Chondrocyte (in vitro differentiated cells): ENCODE measurements around the gene NR6A1. TPM values are rescaled to one million over a fixed set of nuclear protein-coding genes. Genes with fewer than 3 reads are reported as not detected.

Experiments
- DNase-seq: peaks from one replicate; pipeline ENCODE4 v3.0.0; 2021; ENCODE audit warnings: mixed read lengths, low spot score
- H3K27ac Mint-ChIP-seq: one replicate; pipeline ENCODE4 v1.8.0; 2021; ENCODE audit warnings: mild to moderate bottlenecking, moderate library complexity, mixed read lengths; ENCODE audit not compliant: unreplicated experiment
- H3K27me3 Mint-ChIP-seq: 2 replicates; pipeline ENCODE4 v1.8.0; 2021; ENCODE audit warnings: low read depth, mixed read lengths
- H3K36me3 Mint-ChIP-seq: 2 replicates; pipeline ENCODE4 v1.8.0; 2021; ENCODE audit warnings: low read depth, mixed read lengths
- H3K4me1 Mint-ChIP-seq: 2 replicates; pipeline ENCODE4 v1.8.0; 2021; ENCODE audit warnings: low read depth, mild to moderate bottlenecking, mixed read lengths
- H3K4me3 Mint-ChIP-seq: one replicate; pipeline ENCODE4 v1.8.0; 2021; ENCODE audit warnings: mild to moderate bottlenecking, moderate library complexity, mixed read lengths; ENCODE audit not compliant: unreplicated experiment
- H3K9me3 Mint-ChIP-seq: 2 replicates; pipeline ENCODE4 v1.8.0; 2021; ENCODE audit warnings: low read depth, mixed read lengths
- CTCF ChIP-seq: fragments of 200-600 bp; sonication (generic); IDR thresholded peaks from 2 replicates; pipeline ENCODE4 v1.5.0; 2021; ENCODE audit warnings: antibody characterized with exemption, mild to moderate bottlenecking, moderate library complexity
- long read RNA-seq: library from polyadenylated mRNA; stranded (forward); transcript quantifications from one replicate; pipeline ENCODE4 v2.0.0, GENCODE V29; 2021
- total RNA-seq: library from RNA; stranded (reverse); gene quantifications from 3 replicates; pipeline ENCODE4 v1.2.1, GENCODE V29; 2021

The NR6A1 gene
- 0.39 to 0.77 TPM (median 0.56 TPM) in 3 replicates for total RNA-seq
- long read RNA-seq = 0 reads

GRCh38 chr9:124771021-124771866 is at the start of gene NR6A1:
NR6A1 (minus strand) TSS chr9:124771311.
- peak within 1 kb of the TSS; percentile 96 for H3K27ac Mint-ChIP-seq
- no peaks in the 10 kb centered on the region for H3K9me3 Mint-ChIP-seq

GRCh38 chr9:124818431-124819281 is 47.5 kb upstream of the NR6A1 start:
- Mint-ChIP-seq H3K4me1 (peaks cover 23% of the 10 kb centered on the region), H3K27me3 (no peaks in the 10 kb centered on the region), H3K36me3 (no peaks in the 10 kb centered on the region), H3K9me3 (no peaks in the 10 kb centered on the region), H3K27ac (peak overlapping the region; percentile 29), H3K4me3 (no peak overlapping the region)
- no peak for TF ChIP-seq CTCF
- no peak for DNase-seq

More at GRCh38 chr9:124771021-124771866, at the start of gene NR6A1:
- TF ChIP-seq CTCF = peak; percentile 67
- Mint-ChIP-seq H3K4me1 (peaks cover 40% of the 10 kb centered on the region), H3K27me3 (peaks cover 39% of the 10 kb centered on the region), H3K36me3 (peaks cover 3% of the 10 kb centered on the region), H3K4me3 (peak within 1 kb of the TSS; percentile 83)
- peak; percentile 98 for DNase-seq

GRCh38 chr9:124815601-124816000 is 44.5 kb upstream of the NR6A1 start:
- Mint-ChIP-seq H3K4me1 (peaks cover 49% of the 10 kb centered on the region), H3K9me3 (no peaks in the 10 kb centered on the region), H3K27me3 (no peaks in the 10 kb centered on the region), H3K36me3 (no peaks in the 10 kb centered on the region), H3K4me3 (no peak overlapping the region), H3K27ac (no peak overlapping the region)
- DNase-seq = no peak
- TF ChIP-seq CTCF = no peak

GRCh38 chr9:124814164-124814535 is 43.0 kb upstream of the NR6A1 start:
- H3K36me3 Mint-ChIP-seq = no peaks in the 10 kb centered on the region
- peaks cover 57% of the 10 kb centered on the region for H3K4me1 Mint-ChIP-seq
- no peak overlapping the region for H3K4me3 Mint-ChIP-seq
- no peak for TF ChIP-seq CTCF
- H3K27me3 Mint-ChIP-seq = no peaks in the 10 kb centered on the region
- no peak for DNase-seq
- H3K27ac Mint-ChIP-seq = peak overlapping the region; percentile 98
- no peaks in the 10 kb centered on the region for H3K9me3 Mint-ChIP-seq

GRCh38 chr9:124813501-124814163 is 42.5 kb upstream of the NR6A1 start:
- no peak for DNase-seq
- no peak for TF ChIP-seq CTCF
- Mint-ChIP-seq H3K36me3 (no peaks in the 10 kb centered on the region), H3K4me1 (peaks cover 53% of the 10 kb centered on the region), H3K4me3 (no peak overlapping the region), H3K27me3 (no peaks in the 10 kb centered on the region), H3K9me3 (no peaks in the 10 kb centered on the region), H3K27ac (peak overlapping the region; percentile 98)
